ENCODE results near the gene COP1. TPM values are rescaled to one million over a fixed set of nuclear protein-coding genes. Genes with fewer than 3 reads are reported as not detected.

Gene COP1
- total and polyA plus RNA-seq, 10 of the 15 experiments (the other 5 are each of a cell fraction or from before 2014, with no cell fraction given) = 17.7 to 49.9 (median 38.7) TPM

GRCh38 chr1:176195547-176195946 is 11.5 kb downstream of the COP1 start:
- Histone ChIP-seq H3K79me2 (ENCODE audit: control insufficient read depth, insufficient read depth, low read length) (peaks cover 90% of the 10 kb centered on the region), H4K20me1 (ENCODE audit: control insufficient read depth, insufficient read depth) (no peaks in the 10 kb centered on the region), H3K27ac (ENCODE audit: control insufficient read depth, insufficient read depth) (no peak overlapping the region), H3K4me3 (no peak overlapping the region), H3K4me2 (ENCODE audit: control insufficient read depth, insufficient read depth) (no peak overlapping the region), H3K9me3 (replicated peaks; ENCODE audit: control insufficient read depth, insufficient read depth, low read length) (no peaks in the 10 kb centered on the region; the same call in none of the 3 replicates), H3K9ac (ENCODE audit: control insufficient read depth, insufficient read depth, low read length) (no peak overlapping the region), H3K27me3 (replicated peaks in 1 of 2; ENCODE audit: control insufficient read depth in 2 of 2, insufficient read depth in 2 of 2, low read length in 1 of 2) (no peaks in the 10 kb centered on the region), H2AFZ (ENCODE audit: control insufficient read depth, low read depth, low read length) (no peak overlapping the region), H3K36me3 (ENCODE audit: control insufficient read depth in 2 of 2, insufficient read depth in 2 of 2, low read length in 1 of 2) (no peaks in the 10 kb centered on the region), H3K4me1 (ENCODE audit: control insufficient read depth, insufficient read depth, low read length) (peaks cover 5% of the 10 kb centered on the region)
- DNase-seq (ENCODE audit: low read depth, low spot score) (no peak), ATAC-seq (no peak), FAIRE-seq (no peak)
- ChIA-PET CTCF (interaction anchor here (1.3 to 1.4 kb wide), 2 partner anchors 10 kb away, joined by 4 read pairs; no protein-coding TSS in a partner anchor), SMC1A (ENCODE audit: uncharacterized antibody, unreplicated experiment) (interaction anchor here (1.0 to 3.8 kb wide), 6 partner anchors 7 to 32 kb away, joined by 3 to 16 read pairs (median 4); partner anchors contain the start of gene COP1), POLR2A (interaction anchor here (0.7 to 1.1 kb wide), 2 partner anchors 10 kb away, joined by 3 to 4 read pairs; no protein-coding TSS in a partner anchor), RAD21 (ENCODE audit: unreplicated experiment) (interaction anchor here (0.8 to 1.7 kb wide), 2 partner anchors 11 to 16 kb away, joined by 3 read pairs; no protein-coding TSS in a partner anchor)
- intact Hi-C loops (cut with micrococcal nuclease; ENCODE audit: unreplicated experiment) (no loop called here), in situ Hi-C loops (cut with MboI) (no loop called here)
- no TSS peak for BruUV-seq (replicated peaks)
- WGBS (ENCODE audit: insufficient coverage, insufficient replicate concordance, low lambda C conversion rate, missing lambda C conversion rate) = over 99% methylated on average over 7 of the region's 7 CpGs
- TF ChIP-seq, protein P1, sequence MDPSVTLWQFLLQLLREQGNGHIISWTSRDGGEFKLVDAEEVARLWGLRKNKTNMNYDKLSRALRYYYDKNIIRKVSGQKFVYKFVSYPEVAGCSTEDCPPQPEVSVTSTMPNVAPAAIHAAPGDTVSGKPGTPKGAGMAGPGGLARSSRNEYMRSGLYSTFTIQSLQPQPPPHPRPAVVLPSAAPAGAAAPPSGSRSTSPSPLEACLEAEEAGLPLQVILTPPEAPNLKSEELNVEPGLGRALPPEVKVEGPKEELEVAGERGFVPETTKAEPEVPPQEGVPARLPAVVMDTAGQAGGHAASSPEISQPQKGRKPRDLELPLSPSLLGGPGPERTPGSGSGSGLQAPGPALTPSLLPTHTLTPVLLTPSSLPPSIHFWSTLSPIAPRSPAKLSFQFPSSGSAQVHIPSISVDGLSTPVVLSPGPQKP (IDR thresholded peaks at IDR 0.05; ENCODE audit: low read depth, low read length) = no peak
- TF ChIP-seq, protein P2, sequence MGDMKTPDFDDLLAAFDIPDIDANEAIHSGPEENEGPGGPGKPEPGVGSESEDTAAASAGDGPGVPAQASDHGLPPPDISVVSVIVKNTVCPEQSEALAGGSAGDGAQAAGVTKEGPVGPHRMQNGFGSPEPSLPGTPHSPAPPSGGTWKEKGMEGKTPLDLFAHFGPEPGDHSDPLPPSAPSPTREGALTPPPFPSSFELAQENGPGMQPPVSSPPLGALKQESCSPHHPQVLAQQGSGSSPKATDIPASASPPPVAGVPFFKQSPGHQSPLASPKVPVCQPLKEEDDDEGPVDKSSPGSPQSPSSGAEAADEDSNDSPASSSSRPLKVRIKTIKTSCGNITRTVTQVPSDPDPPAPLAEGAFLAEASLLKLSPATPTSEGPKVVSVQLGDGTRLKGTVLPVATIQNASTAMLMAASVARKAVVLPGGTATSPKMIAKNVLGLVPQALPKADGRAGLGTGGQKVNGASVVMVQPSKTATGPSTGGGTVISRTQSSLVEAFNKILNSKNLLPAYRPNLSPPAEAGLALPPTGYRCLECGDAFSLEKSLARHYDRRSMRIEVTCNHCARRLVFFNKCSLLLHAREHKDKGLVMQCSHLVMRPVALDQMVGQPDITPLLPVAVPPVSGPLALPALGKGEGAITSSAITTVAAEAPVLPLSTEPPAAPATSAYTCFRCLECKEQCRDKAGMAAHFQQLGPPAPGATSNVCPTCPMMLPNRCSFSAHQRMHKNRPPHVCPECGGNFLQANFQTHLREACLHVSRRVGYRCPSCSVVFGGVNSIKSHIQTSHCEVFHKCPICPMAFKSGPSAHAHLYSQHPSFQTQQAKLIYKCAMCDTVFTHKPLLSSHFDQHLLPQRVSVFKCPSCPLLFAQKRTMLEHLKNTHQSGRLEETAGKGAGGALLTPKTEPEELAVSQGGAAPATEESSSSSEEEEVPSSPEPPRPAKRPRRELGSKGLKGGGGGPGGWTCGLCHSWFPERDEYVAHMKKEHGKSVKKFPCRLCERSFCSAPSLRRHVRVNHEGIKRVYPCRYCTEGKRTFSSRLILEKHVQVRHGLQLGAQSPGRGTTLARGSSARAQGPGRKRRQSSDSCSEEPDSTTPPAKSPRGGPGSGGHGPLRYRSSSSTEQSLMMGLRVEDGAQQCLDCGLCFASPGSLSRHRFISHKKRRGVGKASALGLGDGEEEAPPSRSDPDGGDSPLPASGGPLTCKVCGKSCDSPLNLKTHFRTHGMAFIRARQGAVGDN (IDR thresholded peaks at IDR 0.05) = no peak
- TF ChIP-seq TCF12 (IDR thresholded peaks at IDR 0.05; ENCODE audit: low read depth, low read length) (no peak), BACH1 (IDR thresholded peaks at IDR 0.05; ENCODE audit: borderline replicate concordance) (no peak), SP1 (IDR thresholded peaks at IDR 0.05; ENCODE audit: low read depth, low read length) (no peak), GABPA (IDR thresholded peaks at IDR 0.05; ENCODE audit: low read depth) (no peak), IKZF1 (conservative IDR thresholded peaks at IDR 0.05) (no peak), FOXK2 (IDR thresholded peaks at IDR 0.05) (no peak), TCF7 (IDR thresholded peaks at IDR 0.05; ENCODE audit: borderline replicate concordance) (no peak), NRF1 (conservative IDR thresholded peaks at IDR 0.05; ENCODE audit: low read depth, low read length) (no peak), MTA2 (IDR thresholded peaks at IDR 0.05; ENCODE audit: low read depth) (no peak)
- TF ChIP-seq, protein P3, sequence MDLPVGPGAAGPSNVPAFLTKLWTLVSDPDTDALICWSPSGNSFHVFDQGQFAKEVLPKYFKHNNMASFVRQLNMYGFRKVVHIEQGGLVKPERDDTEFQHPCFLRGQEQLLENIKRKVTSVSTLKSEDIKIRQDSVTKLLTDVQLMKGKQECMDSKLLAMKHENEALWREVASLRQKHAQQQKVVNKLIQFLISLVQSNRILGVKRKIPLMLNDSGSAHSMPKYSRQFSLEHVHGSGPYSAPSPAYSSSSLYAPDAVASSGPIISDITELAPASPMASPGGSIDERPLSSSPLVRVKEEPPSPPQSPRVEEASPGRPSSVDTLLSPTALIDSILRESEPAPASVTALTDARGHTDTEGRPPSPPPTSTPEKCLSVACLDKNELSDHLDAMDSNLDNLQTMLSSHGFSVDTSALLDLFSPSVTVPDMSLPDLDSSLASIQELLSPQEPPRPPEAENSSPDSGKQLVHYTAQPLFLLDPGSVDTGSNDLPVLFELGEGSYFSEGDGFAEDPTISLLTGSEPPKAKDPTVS (IDR thresholded peaks at IDR 0.05; ENCODE audit: low read depth, low read length) = no peak
- TF ChIP-seq, protein P4, sequence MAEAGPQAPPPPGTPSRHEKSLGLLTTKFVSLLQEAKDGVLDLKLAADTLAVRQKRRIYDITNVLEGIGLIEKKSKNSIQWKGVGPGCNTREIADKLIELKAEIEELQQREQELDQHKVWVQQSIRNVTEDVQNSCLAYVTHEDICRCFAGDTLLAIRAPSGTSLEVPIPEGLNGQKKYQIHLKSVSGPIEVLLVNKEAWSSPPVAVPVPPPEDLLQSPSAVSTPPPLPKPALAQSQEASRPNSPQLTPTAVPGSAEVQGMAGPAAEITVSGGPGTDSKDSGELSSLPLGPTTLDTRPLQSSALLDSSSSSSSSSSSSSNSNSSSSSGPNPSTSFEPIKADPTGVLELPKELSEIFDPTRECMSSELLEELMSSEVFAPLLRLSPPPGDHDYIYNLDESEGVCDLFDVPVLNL (IDR thresholded peaks at IDR 0.05; ENCODE audit: low read depth, low read length) = no peak
- TF ChIP-seq, protein P5, sequence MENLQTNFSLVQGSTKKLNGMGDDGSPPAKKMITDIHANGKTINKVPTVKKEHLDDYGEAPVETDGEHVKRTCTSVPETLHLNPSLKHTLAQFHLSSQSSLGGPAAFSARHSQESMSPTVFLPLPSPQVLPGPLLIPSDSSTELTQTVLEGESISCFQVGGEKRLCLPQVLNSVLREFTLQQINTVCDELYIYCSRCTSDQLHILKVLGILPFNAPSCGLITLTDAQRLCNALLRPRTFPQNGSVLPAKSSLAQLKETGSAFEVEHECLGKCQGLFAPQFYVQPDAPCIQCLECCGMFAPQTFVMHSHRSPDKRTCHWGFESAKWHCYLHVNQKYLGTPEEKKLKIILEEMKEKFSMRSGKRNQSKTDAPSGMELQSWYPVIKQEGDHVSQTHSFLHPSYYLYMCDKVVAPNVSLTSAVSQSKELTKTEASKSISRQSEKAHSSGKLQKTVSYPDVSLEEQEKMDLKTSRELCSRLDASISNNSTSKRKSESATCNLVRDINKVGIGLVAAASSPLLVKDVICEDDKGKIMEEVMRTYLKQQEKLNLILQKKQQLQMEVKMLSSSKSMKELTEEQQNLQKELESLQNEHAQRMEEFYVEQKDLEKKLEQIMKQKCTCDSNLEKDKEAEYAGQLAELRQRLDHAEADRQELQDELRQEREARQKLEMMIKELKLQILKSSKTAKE (IDR thresholded peaks at IDR 0.05; ENCODE audit: low read depth, poor library complexity, severe bottlenecking) = no peak
